GM06990 (cell line): ENCODE data around the gene CCDC66.

ENCODE experiments used
- DNase-seq: peaks from one replicate; pipeline ENCODE4 v3.0.0-alpha.2; 2011; ENCODE audit not compliant: insufficient read length; ENCODE audit errors: extremely low read depth
- H3K27me3 ChIP-seq: replicated peaks from 2 replicates; pipeline ENCODE4 v1.6.0; 2011; ENCODE audit warnings: low read length; ENCODE audit not compliant: control insufficient read depth, insufficient read depth
- H3K36me3 ChIP-seq: 2 replicates; pipeline ENCODE4 v1.5.1; 2011; ENCODE audit warnings: low read length; ENCODE audit not compliant: control insufficient read depth, insufficient read depth
- H3K4me3 ChIP-seq: replicated peaks from 2 replicates; pipeline ENCODE4 v1.5.1; 2011; ENCODE audit warnings: low read depth, mild to moderate bottlenecking, control low read depth, low read length
- CTCF ChIP-seq: IDR thresholded peaks from 2 replicates; pipeline ENCODE4 v1.5.1; 2011; ENCODE audit warnings: low read length, control low read depth, mild to moderate bottlenecking, inconsistent platforms; ENCODE audit not compliant: insufficient read depth, poor library complexity, severe bottlenecking

The CCDC66 gene

GRCh38 chr3:56613016-56613415, 56.0 kb downstream of the CCDC66 start:
- no peak overlapping the region for H3K4me3 ChIP-seq
- peaks cover 1% of the 10 kb centered on the region for H3K36me3 ChIP-seq
- TF ChIP-seq CTCF = no peak
- no peak for DNase-seq
- no peaks in the 10 kb centered on the region for H3K27me3 ChIP-seq

GRCh38 chr3:56616478-56617006, 59.6 kb downstream of the CCDC66 start:
- no peak for DNase-seq
- TF ChIP-seq CTCF = no peak
- Histone ChIP-seq H3K27me3 (no peaks in the 10 kb centered on the region), H3K4me3 (no peak overlapping the region), H3K36me3 (peaks cover 3% of the 10 kb centered on the region)

- no peak for DNase-seq
- TF ChIP-seq CTCF = no peak
- Histone ChIP-seq H3K27me3 (no peaks in the 10 kb centered on the region), H3K36me3 (peaks cover 3% of the 10 kb centered on the region), H3K4me3 (no peak overlapping the region)
Measured at GRCh38 chr3:56620371-56620770, 63.4 kb downstream of the CCDC66 start.

GRCh38 chr3:56621681-56622080, 64.7 kb downstream of the CCDC66 start:
- DNase-seq = no peak
- TF ChIP-seq CTCF = no peak
- Histone ChIP-seq H3K36me3 (peaks cover 3% of the 10 kb centered on the region), H3K4me3 (no peak overlapping the region), H3K27me3 (no peaks in the 10 kb centered on the region)

GRCh38 chr3:56622381-56622780, 65.4 kb downstream of the CCDC66 start:
- H3K27me3 ChIP-seq = no peaks in the 10 kb centered on the region
- peaks cover 3% of the 10 kb centered on the region for H3K36me3 ChIP-seq
- no peak overlapping the region for H3K4me3 ChIP-seq
- DNase-seq = no peak
- no peak for TF ChIP-seq CTCF

- Histone ChIP-seq H3K36me3 (peaks cover 8% of the 10 kb centered on the region), H3K27me3 (no peaks in the 10 kb centered on the region), H3K4me3 (no peak overlapping the region)
- no peak for TF ChIP-seq CTCF
- no peak for DNase-seq
Measured at GRCh38 chr3:56624725-56625124, 67.8 kb downstream of the CCDC66 start.
